Measurements from ENCODE around the gene ECD. TPM values are rescaled to one million over a fixed set of nuclear protein-coding genes. Genes with fewer than 3 reads are reported as not detected.
A peak's percentile ranks its signal among the peaks of the same experiment; 100 is the strongest.
"Not testable (repeated sequence)": the region's sequence is repeated elsewhere in the genome, so short reads cannot be mapped to it uniquely, and the experiment has no call there.

ECD gene
- polyA plus RNA-seq, 1 donor: 24.9 TPM

DNA sequence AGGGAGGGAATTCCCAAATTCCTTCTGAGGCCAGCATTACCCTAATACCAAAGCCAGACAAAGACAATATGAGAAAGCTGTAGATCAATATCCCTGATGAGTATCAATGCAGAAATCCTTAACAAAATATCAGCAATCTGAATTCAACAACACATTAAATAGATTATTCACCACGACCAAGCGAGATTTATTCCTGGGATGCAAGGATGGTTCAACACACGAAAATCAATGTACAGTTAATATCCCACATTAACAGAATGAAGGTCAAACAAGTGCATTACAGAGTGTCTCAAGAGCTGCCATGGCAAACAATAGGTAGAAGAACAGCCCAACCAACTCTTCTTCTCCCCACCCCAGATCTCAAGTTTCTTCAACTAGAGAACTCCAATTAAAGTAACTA, 6.1 kb downstream of the ECD start:
- no peaks in the 10 kb centered on the region for H3K4me1 ChIP-seq (ENCODE audit: control insufficient read depth, insufficient read depth, low read length)
- no peak overlapping the region for H3K27ac ChIP-seq (ENCODE audit: low read length)
- no CpG with 5 or more reads among the region's 3 CpGs for WGBS (ENCODE audit: insufficient coverage, low lambda C conversion rate)
- no peaks in the 10 kb centered on the region for H3K27me3 ChIP-seq (ENCODE audit: control insufficient read depth, insufficient read depth, low read length)
- H3K36me3 ChIP-seq (ENCODE audit: control insufficient read depth, insufficient read depth, low read length): peaks cover 29% of the 10 kb centered on the region
- no peaks in the 10 kb centered on the region for H3K9me3 ChIP-seq (ENCODE audit: control insufficient read depth, low read depth, low read length)
- DNase-seq: no peak
- H3K4me3 ChIP-seq (ENCODE audit: low read length): no peak overlapping the region

DNA sequence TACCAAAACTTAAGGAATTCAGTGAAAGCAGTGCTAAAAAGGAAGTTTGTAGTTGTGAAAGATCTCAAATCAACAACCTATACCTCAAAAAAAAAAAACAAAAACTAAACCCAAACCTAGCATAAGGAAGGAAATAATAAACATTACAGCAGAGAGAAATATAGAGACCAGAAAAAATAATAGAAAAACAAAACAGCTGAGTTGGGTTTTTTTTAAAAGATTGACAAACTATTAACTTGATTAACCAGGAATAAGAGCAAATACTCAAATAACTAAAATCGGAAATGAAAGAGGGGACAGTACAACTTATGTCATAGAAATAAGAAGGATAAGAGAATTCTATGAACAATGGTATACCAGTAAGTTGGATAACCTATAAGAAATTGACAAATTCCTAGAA, 6.7 kb downstream of the ECD start:
- H3K4me1 ChIP-seq (ENCODE audit: control insufficient read depth, insufficient read depth, low read length): no peaks in the 10 kb centered on the region
- H3K36me3 ChIP-seq (ENCODE audit: control insufficient read depth, insufficient read depth, low read length): peaks cover 33% of the 10 kb centered on the region
- 100% methylated on average over 1 of the region's 1 CpG for WGBS (ENCODE audit: insufficient coverage, low lambda C conversion rate)

DNA sequence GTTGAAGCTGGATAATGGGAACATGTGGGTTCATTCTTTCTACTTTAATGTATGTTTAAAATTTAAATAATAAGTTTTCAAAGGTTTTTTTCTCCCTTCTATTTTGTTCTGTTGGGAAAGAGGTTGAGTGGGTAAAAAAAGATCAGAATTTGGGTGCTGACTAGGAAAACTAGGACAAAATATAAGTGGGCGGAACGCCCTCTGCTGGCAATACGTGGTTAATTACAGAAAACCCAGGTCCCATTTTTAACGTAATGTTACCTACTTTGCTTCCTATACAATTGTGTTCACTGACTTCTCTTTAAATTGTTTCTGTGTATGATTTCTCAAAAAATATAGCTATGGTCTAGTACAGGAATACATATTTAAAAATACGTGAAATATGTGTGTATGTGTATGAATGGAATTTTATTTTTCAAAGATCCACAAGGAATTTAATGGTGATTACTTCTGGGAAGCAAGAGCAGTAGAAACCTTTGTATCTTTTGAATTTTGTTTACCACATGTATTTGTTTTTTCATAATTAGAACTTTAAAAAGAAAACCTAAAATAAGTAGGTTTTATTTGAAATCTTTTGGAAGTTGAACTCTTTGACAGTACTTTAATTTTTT, 8.7 kb downstream of the ECD start:
- DNase-seq: peak; percentile 29 to 30
- Histone ChIP-seq H3K4me3 (ENCODE audit: low read length) (no peak overlapping the region), H3K9me3 (ENCODE audit: control insufficient read depth, low read depth, low read length) (no peaks in the 10 kb centered on the region), H3K27ac (ENCODE audit: low read length) (no peak overlapping the region), H3K27me3 (ENCODE audit: control insufficient read depth, insufficient read depth, low read length) (no peaks in the 10 kb centered on the region), H3K36me3 (ENCODE audit: control insufficient read depth, insufficient read depth, low read length) (peaks cover 35% of the 10 kb centered on the region), H3K4me1 (ENCODE audit: control insufficient read depth, insufficient read depth, low read length) (no peaks in the 10 kb centered on the region)
- 20% methylated on average over 1 of the region's 5 CpGs for WGBS (ENCODE audit: insufficient coverage, low lambda C conversion rate)

More for the DNA sequence above, 6.7 kb downstream of the ECD start:
- Histone ChIP-seq H3K9me3 (ENCODE audit: control insufficient read depth, low read depth, low read length) (no peaks in the 10 kb centered on the region), H3K27ac (ENCODE audit: low read length) (no peak overlapping the region), H3K27me3 (ENCODE audit: control insufficient read depth, insufficient read depth, low read length) (no peaks in the 10 kb centered on the region), H3K4me3 (ENCODE audit: low read length) (no peak overlapping the region)
- DNase-seq: no peak

DNA sequence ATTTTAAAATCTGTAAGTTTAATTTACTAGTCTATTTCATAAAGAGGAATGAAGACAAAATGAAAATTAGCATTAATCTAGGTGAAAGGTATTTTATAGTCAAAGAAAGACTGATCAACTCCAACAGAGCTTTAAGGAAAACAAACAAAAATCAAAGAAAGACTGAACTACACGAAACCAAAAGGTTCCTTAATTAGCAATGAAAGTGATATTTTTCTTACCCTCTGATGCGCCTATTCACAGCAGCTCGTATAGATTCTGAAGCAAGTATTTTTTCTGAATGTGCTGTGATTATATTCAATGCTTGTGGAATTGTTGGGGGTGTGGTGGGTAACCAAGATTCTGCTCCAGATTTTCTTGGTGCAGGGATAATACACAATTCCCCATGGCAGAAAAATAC, 11.8 kb downstream of the ECD start:
- DNase-seq: no peak
- no CpG with 5 or more reads among the region's 3 CpGs for WGBS (ENCODE audit: insufficient coverage, low lambda C conversion rate)
- Histone ChIP-seq H3K4me1 (ENCODE audit: control insufficient read depth, insufficient read depth, low read length) (no peaks in the 10 kb centered on the region), H3K9me3 (ENCODE audit: control insufficient read depth, low read depth, low read length) (no peaks in the 10 kb centered on the region), H3K27ac (ENCODE audit: low read length) (no peak overlapping the region), H3K4me3 (ENCODE audit: low read length) (no peak overlapping the region), H3K27me3 (ENCODE audit: control insufficient read depth, insufficient read depth, low read length) (no peaks in the 10 kb centered on the region), H3K36me3 (ENCODE audit: control insufficient read depth, insufficient read depth, low read length) (peaks cover 34% of the 10 kb centered on the region)

DNA sequence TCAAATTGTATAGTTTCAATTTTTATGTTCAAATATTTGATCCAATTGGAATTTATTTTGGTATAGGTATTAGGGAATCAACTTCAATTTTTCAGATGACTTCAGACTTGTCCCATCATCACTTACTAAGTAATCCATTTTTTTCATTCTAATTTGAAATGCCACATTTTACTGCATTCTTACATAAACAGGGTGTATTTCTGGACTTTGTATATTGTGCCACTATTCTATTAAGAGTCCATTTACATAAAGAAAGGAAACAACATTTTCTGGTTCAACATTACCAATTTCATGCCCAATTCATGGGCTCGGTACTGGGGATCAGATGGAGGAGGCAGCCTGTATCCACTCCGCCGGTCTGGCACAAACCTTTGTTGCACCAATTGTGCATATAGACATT, 15.8 kb downstream of the ECD start:
- no CpG with 5 or more reads among the region's 3 CpGs for WGBS (ENCODE audit: insufficient coverage, low lambda C conversion rate)
- no peaks in the 10 kb centered on the region for H3K9me3 ChIP-seq (ENCODE audit: control insufficient read depth, low read depth, low read length)
- DNase-seq: no peak
- H3K27me3 ChIP-seq (ENCODE audit: control insufficient read depth, insufficient read depth, low read length): no peaks in the 10 kb centered on the region
- peaks cover 28% of the 10 kb centered on the region for H3K36me3 ChIP-seq (ENCODE audit: control insufficient read depth, insufficient read depth, low read length)
- H3K4me3 ChIP-seq (ENCODE audit: low read length): no peak overlapping the region
- no peak overlapping the region for H3K27ac ChIP-seq (ENCODE audit: low read length)
- H3K4me1 ChIP-seq (ENCODE audit: control insufficient read depth, insufficient read depth, low read length): no peaks in the 10 kb centered on the region

DNA sequence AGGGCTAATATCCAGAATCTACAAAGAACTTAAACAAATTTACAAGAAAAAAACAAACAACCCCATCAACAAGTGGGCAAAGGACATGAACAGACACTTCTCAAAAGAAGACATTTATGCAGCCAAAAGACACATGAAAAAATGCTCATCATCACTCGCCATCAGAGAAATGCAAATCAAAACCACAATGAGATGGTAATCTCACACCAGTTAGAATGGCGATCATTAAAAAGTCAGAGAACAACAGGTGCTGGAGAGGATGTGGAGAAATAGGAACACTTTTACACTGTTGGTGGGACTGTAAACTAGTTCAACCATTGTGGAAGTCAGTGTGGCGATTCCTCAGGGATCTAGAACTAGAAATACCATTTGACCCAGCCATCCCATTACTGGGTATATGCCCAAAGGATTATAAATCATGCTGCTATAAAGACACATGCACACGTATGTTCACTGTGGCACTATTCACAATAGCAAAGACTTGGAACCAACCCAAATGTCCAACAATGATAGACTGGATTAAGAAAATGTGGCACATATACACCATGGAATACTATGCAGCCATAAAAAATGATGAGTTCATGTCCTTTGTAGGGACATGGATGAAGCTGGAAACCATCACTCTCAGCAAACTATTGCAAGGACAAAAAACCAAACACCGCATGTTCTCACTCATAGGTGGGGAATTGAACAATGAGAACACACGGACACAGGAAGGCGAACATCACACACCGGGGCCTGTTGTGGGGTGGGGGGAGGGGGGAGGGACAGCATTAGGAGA, 17.0 kb downstream of the ECD start:
- not testable (repeated sequence) for DNase-seq; H3K9me3 ChIP-seq (ENCODE audit: control insufficient read depth, low read depth, low read length); H3K4me3 ChIP-seq (ENCODE audit: low read length); H3K27ac ChIP-seq (ENCODE audit: low read length); H3K27me3 ChIP-seq (ENCODE audit: control insufficient read depth, insufficient read depth, low read length); H3K4me1 ChIP-seq (ENCODE audit: control insufficient read depth, insufficient read depth, low read length)
- no CpG with 5 or more reads among the region's 8 CpGs for WGBS (ENCODE audit: insufficient coverage, low lambda C conversion rate)
- peaks cover 33% of the 10 kb centered on the region for H3K36me3 ChIP-seq (ENCODE audit: control insufficient read depth, insufficient read depth, low read length)

DNA sequence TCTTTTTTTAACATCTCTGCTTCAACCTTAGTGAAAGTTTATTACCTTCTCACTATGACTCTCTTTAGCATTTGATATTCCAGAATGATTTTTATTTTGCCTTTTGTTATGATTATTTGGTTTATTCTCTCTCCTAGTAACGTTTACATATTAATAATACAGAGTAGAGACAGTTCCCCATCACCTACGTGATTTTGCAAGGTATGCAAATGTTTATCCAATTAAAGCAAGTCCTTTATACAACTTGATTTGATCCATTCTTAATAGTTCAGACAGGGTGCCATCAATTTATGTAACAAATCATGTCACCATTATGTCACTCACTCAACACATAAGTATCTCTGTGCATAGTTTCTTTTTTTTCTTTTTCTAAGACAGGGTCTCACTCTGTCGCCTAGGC, 26.2 kb downstream of the ECD start:
- H3K36me3 ChIP-seq (ENCODE audit: control insufficient read depth, insufficient read depth, low read length): peaks cover 67% of the 10 kb centered on the region
- H3K4me1 ChIP-seq (ENCODE audit: control insufficient read depth, insufficient read depth, low read length): no peaks in the 10 kb centered on the region
- H3K27me3 ChIP-seq (ENCODE audit: control insufficient read depth, insufficient read depth, low read length): no peaks in the 10 kb centered on the region
- no peak overlapping the region for H3K4me3 ChIP-seq (ENCODE audit: low read length)
- no peaks in the 10 kb centered on the region for H3K9me3 ChIP-seq (ENCODE audit: control insufficient read depth, low read depth, low read length)
- no peak overlapping the region for H3K27ac ChIP-seq (ENCODE audit: low read length)
- DNase-seq: no peak
- 67% methylated on average over 1 of the region's 3 CpGs for WGBS (ENCODE audit: insufficient coverage, low lambda C conversion rate)

DNA sequence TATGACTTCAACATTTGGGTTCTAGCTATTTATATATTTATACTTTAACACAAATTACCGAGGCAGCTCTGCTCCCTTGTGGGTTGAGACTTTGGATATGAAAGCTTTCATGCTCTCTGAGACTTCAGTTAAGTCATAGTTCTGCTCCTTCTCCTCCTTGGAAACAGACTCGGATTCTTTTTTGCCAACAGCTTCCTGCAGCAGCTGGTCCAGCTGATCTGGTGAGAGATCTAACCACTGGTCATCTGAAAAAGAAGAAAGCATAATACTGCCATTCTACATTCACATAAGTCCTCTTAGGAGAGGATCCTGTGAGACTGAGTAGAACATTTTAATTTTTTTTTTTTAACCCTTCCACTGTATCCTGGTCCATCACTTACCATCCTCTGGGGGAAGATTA, 28.6 kb downstream of the ECD start:
- Histone ChIP-seq H3K27me3 (ENCODE audit: control insufficient read depth, insufficient read depth, low read length) (no peaks in the 10 kb centered on the region), H3K4me3 (ENCODE audit: low read length) (no peak overlapping the region), H3K4me1 (ENCODE audit: control insufficient read depth, insufficient read depth, low read length) (no peaks in the 10 kb centered on the region), H3K27ac (ENCODE audit: low read length) (no peak overlapping the region), H3K36me3 (ENCODE audit: control insufficient read depth, insufficient read depth, low read length) (peaks cover 62% of the 10 kb centered on the region), H3K9me3 (ENCODE audit: control insufficient read depth, low read depth, low read length) (no peaks in the 10 kb centered on the region)
- WGBS (ENCODE audit: insufficient coverage, low lambda C conversion rate): no CpG with 5 or more reads among the region's 2 CpGs
- no peak for DNase-seq

DNA sequence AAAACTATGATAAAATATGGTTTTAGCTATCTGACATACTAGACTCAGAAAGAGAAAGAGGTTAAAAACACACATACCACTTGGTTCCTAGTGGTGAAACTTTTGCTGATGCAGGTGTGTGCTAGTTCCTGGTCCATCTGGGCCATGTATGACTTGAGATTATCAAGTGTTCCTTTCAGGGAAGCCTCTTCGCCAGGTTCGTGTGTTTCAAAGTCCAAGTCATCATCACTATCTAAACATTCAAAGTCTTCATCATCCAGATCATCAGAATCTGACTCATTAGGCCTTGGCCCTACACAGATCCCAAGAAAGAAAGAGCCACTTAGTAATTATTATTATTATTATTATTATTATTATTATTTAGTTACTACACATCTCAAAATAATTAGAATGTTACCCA, 31.2 kb downstream of the ECD start:
- peak; percentile 77 to 87 for DNase-seq
- no peaks in the 10 kb centered on the region for H3K9me3 ChIP-seq (ENCODE audit: control insufficient read depth, low read depth, low read length)
- H3K4me1 ChIP-seq (ENCODE audit: control insufficient read depth, insufficient read depth, low read length): no peaks in the 10 kb centered on the region
- peak overlapping the region; percentile 71 for H3K27ac ChIP-seq (ENCODE audit: low read length)
- no peak overlapping the region for H3K4me3 ChIP-seq (ENCODE audit: low read length)
- H3K36me3 ChIP-seq (ENCODE audit: control insufficient read depth, insufficient read depth, low read length): peaks cover 67% of the 10 kb centered on the region
- WGBS (ENCODE audit: insufficient coverage, low lambda C conversion rate): no CpG with 5 or more reads among the region's 2 CpGs
- no peaks in the 10 kb centered on the region for H3K27me3 ChIP-seq (ENCODE audit: control insufficient read depth, insufficient read depth, low read length)

DNA sequence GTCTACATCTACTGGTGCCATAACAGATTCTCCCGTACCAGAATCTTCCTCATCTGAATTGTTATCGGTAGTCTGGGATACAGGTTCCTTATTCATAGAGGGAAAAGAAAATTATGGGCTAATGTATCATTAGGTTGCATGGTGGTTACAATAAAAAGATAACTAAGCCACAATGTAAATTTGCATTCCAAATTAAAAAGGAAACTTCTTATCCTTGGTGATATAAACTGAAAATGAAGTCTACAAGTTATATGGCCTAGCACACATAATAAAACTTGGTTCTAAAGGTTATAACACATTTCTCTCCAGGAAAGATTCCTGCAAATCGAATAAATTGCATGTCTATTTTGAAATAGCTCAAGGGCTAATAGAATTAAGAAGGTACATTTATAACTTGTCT, 33.1 kb downstream of the ECD start:
- H3K36me3 ChIP-seq (ENCODE audit: control insufficient read depth, insufficient read depth, low read length): peaks cover 62% of the 10 kb centered on the region
- no peaks in the 10 kb centered on the region for H3K27me3 ChIP-seq (ENCODE audit: control insufficient read depth, insufficient read depth, low read length)

More for the DNA sequence above, 33.1 kb downstream of the ECD start:
- Histone ChIP-seq H3K9me3 (ENCODE audit: control insufficient read depth, low read depth, low read length) (no peaks in the 10 kb centered on the region), H3K4me1 (ENCODE audit: control insufficient read depth, insufficient read depth, low read length) (no peaks in the 10 kb centered on the region), H3K4me3 (ENCODE audit: low read length) (no peak overlapping the region), H3K27ac (ENCODE audit: low read length) (no peak overlapping the region)
- no peak for DNase-seq
- 88% methylated on average over 2 of the region's 3 CpGs for WGBS (ENCODE audit: insufficient coverage, low lambda C conversion rate)

Measured in large intestine (tissue), 3 donors.